Hematopoietic multipotent progenitor cell (in vitro differentiated cells): ENCODE measurements around the gene MAP3K5. TPM values are rescaled to one million over a fixed set of nuclear protein-coding genes. Genes with fewer than 3 reads are reported as not detected.

ENCODE experiments used
- DNase-seq, 3 donors: peaks; one replicate each; pipeline ENCODE4 v3.0.0-alpha.2; 2011 to 2015; ENCODE audit warnings: low read depth in 2 of 3, low spot score in 2 of 3
- total RNA-seq: library from RNA; depleted of rRNA; stranded (reverse); fragments of >200 nt; gene quantifications from one replicate; pipeline ENCODE4 v1.2.3, GENCODE V29; 2012

Gene MAP3K5
- total RNA-seq, 1 donor = 29.9 TPM

- no peak for DNase-seq
Observed at GRCh38 chr6:136656121-136656520, 136.2 kb downstream of the MAP3K5 start.

DNA sequence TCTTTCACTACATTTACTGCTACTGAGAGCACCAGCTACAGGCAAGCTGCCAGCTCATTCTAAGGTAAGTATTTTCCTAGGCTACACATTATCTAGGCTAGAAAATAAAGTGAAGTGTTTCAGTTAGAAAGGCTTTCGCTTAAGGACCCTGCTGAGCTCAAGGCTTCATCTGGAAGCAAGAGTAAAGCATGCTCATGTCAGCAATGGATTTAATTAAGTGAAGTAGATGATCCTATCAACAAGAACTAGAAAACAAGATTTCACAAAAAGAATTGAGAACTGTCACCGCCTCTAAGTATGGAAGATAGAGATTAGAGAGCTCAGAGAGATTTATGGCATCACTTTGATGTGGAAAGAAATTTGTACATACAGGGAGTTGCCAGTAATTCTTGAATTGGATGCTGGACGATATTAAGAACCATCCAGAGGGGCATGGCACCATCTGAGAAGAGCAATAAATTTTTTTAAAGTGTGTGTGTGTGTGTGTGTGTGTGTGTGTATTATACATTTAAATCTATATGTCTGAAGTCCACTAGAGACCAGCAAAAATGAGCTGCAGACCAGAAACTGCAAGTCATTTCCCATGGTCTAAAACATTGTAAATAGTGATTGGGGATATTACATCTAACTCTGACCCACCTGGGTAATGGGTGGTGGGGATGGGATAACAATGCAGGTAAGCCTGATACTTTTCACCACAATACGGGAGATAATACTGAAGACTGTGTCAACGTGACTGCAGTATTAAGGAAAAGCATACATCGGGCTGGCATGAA lies 136.8 kb downstream of the MAP3K5 start:
- DNase-seq = no peak

- DNase-seq = no peak
Observed at GRCh38 chr6:136654086-136654485, 138.2 kb downstream of the MAP3K5 start.

DNA sequence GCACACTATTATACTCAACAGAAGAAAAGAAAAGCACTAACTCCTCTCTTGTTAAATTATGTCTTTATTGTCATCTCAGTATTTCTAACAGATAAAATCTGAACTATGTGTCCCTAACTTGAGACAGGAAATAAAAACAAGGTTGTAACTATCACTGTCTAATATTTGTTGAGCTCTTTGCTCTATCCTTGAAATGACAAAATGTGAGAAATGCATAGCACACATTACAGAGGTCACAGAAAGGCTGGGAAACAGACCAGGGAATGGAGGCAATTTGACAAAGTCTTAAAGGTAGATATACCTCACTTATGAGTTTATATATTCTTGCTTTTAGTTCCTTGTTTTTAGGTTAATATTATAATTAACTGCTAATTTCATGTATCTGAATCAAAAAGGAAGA lies 139.6 kb downstream of the MAP3K5 start:
- DNase-seq = no peak

GRCh38 chr6:136651982-136652381 lies 140.3 kb downstream of the MAP3K5 start:
- DNase-seq = no peak

DNA sequence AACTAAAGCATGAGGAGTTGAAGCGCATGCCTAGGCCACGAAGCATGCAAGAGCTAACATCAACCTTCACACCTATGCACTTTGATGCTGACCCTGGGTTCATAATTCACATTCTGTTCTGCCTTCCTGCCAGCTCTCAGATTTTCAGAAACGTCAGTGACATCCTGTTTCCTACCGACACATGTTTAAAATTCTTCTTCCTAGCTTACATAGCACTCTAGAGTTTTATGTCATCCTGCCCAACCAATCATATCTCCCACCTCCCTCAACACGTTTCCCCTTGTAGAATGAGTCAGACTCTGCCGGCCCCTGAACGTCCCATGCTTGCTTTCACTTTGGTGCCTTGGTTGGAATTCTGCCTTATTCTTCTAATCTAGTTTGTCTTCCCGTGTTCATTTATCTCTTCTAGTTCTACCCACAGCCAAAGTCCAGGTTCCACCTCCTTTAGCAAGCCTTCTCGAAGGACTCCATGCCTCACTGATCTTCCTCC lies 144.9 kb downstream of the MAP3K5 start:
- DNase-seq = peak; percentile 13 to 89 (median 79)

DNA sequence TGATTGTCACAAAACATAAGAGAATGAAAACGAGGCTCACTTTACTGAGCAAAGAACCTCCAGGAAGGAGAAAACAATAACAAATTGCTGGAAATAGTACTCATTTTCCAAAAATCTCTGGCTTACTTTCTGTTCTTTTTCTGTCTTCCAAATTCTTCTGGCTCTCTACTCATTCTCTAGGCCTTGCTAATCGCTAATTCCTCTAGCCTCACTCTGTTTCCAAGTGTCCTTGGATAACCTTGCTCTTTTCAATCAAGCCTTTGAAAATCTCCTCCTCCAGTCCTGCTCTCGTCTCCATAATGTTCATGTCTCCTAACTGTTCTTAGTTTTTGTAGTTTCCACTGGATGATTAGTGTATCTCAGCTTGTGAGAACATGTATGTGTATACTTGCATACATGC lies 145.9 kb downstream of the MAP3K5 start:
- DNase-seq = no peak

DNA sequence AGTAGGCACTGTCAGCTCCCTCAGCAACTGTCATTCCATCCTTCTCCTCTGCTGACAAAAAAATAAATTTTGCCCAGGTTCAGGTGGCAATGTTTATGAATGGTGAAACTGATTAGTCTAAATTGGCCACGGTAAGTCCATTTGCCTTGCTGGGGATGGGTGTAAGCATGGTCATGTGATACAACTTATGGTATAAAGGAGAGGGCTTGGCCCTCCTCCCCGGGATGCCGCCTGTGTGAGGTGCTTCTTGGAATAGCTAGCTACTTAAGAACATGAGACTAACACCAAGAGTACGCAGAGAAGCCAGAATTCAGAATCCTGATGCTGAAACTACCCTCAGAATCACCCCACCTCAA lies 147.7 kb downstream of the MAP3K5 start:
- no peak for DNase-seq

- DNase-seq = peak; percentile 57 to 81 (median 73)
Observed at GRCh38 chr6:136643850-136644596, 148.3 kb downstream of the MAP3K5 start.

DNA sequence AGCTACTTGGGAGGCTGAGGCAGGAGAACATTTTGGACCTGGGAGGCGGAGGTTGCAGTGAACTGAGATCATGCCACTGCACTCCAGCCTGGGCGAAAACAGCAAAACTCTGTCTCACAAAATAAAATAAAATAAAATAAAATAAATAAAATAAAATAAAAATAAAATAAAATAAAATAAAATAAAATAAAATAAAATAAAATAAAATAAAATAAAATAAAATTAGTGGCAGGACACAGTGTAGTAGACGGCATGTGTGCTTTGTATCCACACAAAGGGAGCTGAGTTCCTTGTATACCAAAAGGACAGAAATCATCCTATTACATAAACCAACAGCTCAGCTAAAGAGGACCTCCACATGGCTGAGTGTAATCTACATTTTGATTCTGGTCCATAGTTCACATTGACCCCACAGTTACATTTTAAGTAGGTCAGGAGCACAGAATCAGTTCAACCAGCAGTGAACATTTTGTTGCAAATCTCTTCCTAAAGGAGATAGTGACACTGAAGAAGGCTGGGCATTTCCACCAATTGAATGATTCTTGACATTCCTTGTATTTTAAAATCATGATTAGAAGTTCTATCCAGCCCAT lies 150.3 kb downstream of the MAP3K5 start:
- no peak for DNase-seq

GRCh38 chr6:136641166-136641565 lies 151.1 kb downstream of the MAP3K5 start:
- DNase-seq = no peak

DNA sequence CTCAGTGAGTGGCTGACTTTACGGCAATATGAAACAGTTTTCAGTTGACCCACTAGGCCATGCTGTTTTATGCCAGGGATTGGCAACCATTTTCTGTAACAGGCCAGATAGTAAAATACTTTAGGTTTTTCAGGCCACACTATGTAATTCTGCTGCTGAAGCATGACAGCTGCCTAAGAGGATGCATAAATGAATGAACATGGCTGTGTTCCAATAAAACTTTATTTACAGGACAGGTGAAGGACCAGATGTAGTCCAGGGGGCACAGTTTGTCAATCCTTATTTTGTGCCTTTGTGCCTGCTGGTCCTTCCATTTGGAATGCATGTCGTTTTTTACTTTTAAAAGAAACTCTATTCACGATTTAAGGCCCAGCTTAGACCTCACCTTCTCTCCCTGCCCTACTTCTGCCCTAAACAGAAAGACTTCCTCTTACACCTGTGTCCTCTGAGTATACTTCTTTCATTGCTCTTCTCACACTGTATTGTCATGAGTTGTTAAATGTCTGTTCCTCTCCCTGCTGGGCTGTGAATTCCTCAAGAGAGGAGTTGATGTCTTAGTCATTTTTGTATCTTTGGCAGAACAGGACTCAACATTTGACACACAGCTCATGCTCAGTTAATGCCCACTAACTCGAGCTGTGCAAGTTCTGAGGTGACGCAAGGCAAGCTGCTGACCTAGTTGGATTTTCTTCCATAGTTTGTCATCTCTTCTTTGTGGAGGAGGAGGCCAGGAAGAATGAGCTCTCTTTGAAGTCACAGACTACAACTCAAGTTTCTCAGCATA lies 152.0 kb downstream of the MAP3K5 start:
- no peak for DNase-seq

- no peak for DNase-seq
Observed at GRCh38 chr6:136639702-136640101, 152.6 kb downstream of the MAP3K5 start.

GRCh38 chr6:136635615-136636014 lies 156.7 kb downstream of the MAP3K5 start:
- no peak for DNase-seq

GRCh38 chr6:136633355-136633754 lies 158.9 kb downstream of the MAP3K5 start:
- no peak for DNase-seq

GRCh38 chr6:136628996-136629395 lies 163.3 kb downstream of the MAP3K5 start:
- no peak for DNase-seq

DNA sequence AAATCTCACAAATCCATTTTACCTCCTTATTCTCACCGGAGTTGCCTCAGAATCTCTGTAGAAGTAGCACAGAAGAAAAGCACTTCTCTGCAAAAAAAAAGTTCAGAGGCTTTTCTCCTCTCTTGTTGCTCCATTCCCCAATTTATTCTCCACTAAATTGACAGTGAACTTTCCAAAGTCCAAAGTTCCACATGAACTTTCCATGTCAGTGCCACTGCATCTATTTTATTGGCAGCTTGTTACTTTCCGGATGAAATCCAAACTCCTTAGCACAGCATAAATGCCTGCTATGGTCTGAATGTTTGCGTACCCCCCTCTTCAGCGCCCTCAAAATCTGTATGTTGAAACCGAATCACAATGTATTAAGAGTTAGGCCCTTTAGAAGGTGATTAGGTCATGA lies 165.1 kb downstream of the MAP3K5 start:
- DNase-seq = no peak

DNA sequence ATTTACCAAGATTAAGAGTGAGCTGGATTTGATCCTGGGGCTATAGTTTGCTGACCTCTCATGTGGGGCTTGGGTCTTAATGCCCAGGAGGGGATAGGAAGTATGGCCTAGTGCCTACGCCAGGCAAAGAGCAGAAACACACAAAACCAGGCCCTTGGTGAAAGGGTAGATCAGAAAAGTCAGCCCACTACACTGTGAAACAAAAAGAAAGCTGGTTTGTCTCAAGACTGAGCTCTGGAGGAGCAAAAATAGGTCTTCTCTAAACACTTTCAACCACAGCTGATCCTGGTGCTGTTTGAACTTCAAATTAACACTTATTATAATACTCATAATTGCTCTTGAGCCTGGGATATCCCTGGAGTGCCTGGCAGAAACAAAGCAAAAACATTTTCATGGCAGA lies 167.0 kb downstream of the MAP3K5 start:
- DNase-seq = no peak

DNA sequence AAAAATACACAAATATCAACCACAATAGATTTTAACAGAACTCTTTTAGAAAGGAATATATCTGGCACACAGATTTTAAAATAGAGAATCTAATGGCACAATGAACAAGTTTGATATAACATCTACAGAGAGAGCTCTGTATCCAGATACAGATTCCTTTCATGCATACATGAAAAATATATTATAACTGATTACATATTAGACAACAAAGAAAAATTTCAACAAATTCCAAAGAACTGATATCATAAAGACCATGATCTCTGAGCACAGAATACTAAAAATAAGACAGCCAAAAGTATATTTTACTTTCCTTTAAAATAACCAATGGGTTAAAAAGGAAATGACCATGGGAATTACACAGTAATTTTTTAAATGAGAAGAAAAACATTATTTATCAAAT lies 167.9 kb downstream of the MAP3K5 start:
- DNase-seq = no peak

GRCh38 chr6:136618086-136618485 lies 174.2 kb downstream of the MAP3K5 start:
- DNase-seq = no peak

DNA sequence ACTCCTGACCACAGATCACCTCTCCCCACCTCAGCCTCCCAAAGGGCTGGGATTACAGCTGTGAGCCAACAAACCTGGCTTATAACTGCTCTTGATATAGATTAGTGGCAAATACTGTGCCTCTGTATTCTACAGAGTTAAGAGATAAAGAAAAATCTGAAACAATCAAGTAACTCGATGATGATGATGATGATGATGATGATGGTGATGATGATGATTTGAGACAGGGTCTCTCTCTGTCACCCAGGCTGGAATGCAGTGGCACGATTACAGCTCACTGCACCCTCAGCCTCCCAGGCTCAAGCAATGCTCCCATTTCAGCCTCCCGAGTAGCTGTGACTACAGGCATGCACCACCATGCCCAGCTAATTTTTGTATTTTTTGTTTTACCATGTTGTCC lies 175.8 kb downstream of the MAP3K5 start:
- no peak for DNase-seq
